GM12872 (cell line): ENCODE data around the gene RNF123.

Experiments used
- CTCF ChIP-seq: IDR thresholded peaks from 3 replicates; pipeline ENCODE4 v1.5.1; 2011; ENCODE audit warnings: low read depth, mild to moderate bottlenecking, low read length, moderate library complexity; ENCODE audit not compliant: insufficient read depth

Gene RNF123

GRCh38 chr3:49667701-49668413, 21.5 kb upstream of the RNF123 start:
- TF ChIP-seq CTCF: no peak

- TF ChIP-seq CTCF: 0 out of 3 replicates have a peak, but pooled peaks have one; percentile 3
These were observed 21.0 kb upstream of the RNF123 start for GRCh38 chr3:49668414-49668797.

- TF ChIP-seq CTCF: no peak
These were observed 20.5 kb upstream of the RNF123 start for GRCh38 chr3:49668861-49669260.

- no peak for TF ChIP-seq CTCF
These were observed 20.0 kb upstream of the RNF123 start for GRCh38 chr3:49669352-49669751.

- no peak for TF ChIP-seq CTCF
These were observed 18.4 kb upstream of the RNF123 start for GRCh38 chr3:49670940-49671290.

GRCh38 chr3:49671291-49672288, 17.8 kb upstream of the RNF123 start:
- TF ChIP-seq CTCF: peak; percentile 95

- TF ChIP-seq CTCF: no peak
These were observed 16.1 kb upstream of the RNF123 start for GRCh38 chr3:49673121-49673714.
